Mesendoderm (in vitro differentiated cells): Measurements from ENCODE around the gene NPAP1.

Experiments
- DNase-seq: peaks from one replicate; pipeline ENCODE4 v3.0.0; 2013
- H2AK5ac ChIP-seq: 2 replicates; pipeline ENCODE4 v1.6.1; 2013; ENCODE audit warnings: low read length, inconsistent platforms
- H2BK120ac ChIP-seq: 2 replicates; pipeline ENCODE4 v1.6.1; 2013; ENCODE audit warnings: low read depth, mild to moderate bottlenecking, low read length, moderate library complexity, mixed read lengths
- H2BK15ac ChIP-seq: replicated peaks from 2 replicates; pipeline ENCODE4 v1.6.1; 2013; ENCODE audit warnings: low read depth, mild to moderate bottlenecking, moderate library complexity
- H2BK5ac ChIP-seq: 2 replicates; pipeline ENCODE4 v1.6.1; 2013; ENCODE audit warnings: low read length, inconsistent platforms
- H3K18ac ChIP-seq: 2 replicates; pipeline ENCODE4 v1.6.1; 2013; ENCODE audit warnings: mild to moderate bottlenecking, low read length, mixed read lengths
- H3K23ac ChIP-seq: one replicate; pipeline ENCODE4 v1.6.1; 2013; ENCODE audit warnings: low read length
- H3K27ac ChIP-seq: 2 replicates; pipeline ENCODE4 v1.5.1; 2013; ENCODE audit warnings: low read depth, mild to moderate bottlenecking, inconsistent platforms, low read length, moderate library complexity
- H3K27me3 ChIP-seq: 2 replicates; pipeline ENCODE4 v1.6.1; 2013; ENCODE audit warnings: low read length, control low read depth, mild to moderate bottlenecking, inconsistent platforms; ENCODE audit not compliant: insufficient read depth, poor library complexity
- H3K36me3 ChIP-seq: 2 replicates; pipeline ENCODE4 v1.6.1; 2013; ENCODE audit warnings: low read length, inconsistent platforms; ENCODE audit not compliant: control insufficient read depth, insufficient read depth
- H3K4ac ChIP-seq: one replicate; pipeline ENCODE4 v1.6.1; 2013; ENCODE audit warnings: low read depth, mild to moderate bottlenecking, low read length, moderate library complexity
- H3K4me1 ChIP-seq: 2 replicates; pipeline ENCODE4 v1.6.1; 2013; ENCODE audit warnings: low read depth, low read length, inconsistent platforms; ENCODE audit not compliant: control insufficient read depth
- H3K4me2 ChIP-seq: 2 replicates; pipeline ENCODE4 v1.6.1; 2013; ENCODE audit warnings: low read length
- H3K4me3 ChIP-seq: 2 replicates; pipeline ENCODE4 v1.5.1; 2013; ENCODE audit warnings: mild to moderate bottlenecking, low read length
- H3K56ac ChIP-seq: one replicate; pipeline ENCODE4 v1.6.1; 2013; ENCODE audit warnings: low read length
- H3K79me1 ChIP-seq: 2 replicates; pipeline ENCODE4 v1.6.1; 2013; ENCODE audit warnings: low read length, inconsistent platforms
- H3K79me2 ChIP-seq: 2 replicates; pipeline ENCODE4 v1.6.1; 2013; ENCODE audit warnings: mild to moderate bottlenecking, low read length; ENCODE audit not compliant: control insufficient read depth, insufficient read depth
- H3K9ac ChIP-seq: 2 replicates; pipeline ENCODE4 v1.6.1; 2013; ENCODE audit warnings: low read length, inconsistent platforms
- H4K5ac ChIP-seq: one replicate; pipeline ENCODE4 v1.6.1; 2013; ENCODE audit warnings: low read length
- H4K8ac ChIP-seq: one replicate; pipeline ENCODE4 v1.6.1; 2013; ENCODE audit warnings: low read depth, mild to moderate bottlenecking, control low read depth, low read length, moderate library complexity
- WGBS: extraction: QIAGEN DNeasy Blood & Tissue Kit; methylation state at CpG from one replicate; pipeline ENCODE4 v1.1.7; 2013; ENCODE audit warnings: low lambda C conversion rate, missing lambda C conversion rate; ENCODE audit not compliant: insufficient coverage; ENCODE audit errors: extremely low coverage; 5-methylcytosine and 5-hydroxymethylcytosine counted together

Gene NPAP1

DNA sequence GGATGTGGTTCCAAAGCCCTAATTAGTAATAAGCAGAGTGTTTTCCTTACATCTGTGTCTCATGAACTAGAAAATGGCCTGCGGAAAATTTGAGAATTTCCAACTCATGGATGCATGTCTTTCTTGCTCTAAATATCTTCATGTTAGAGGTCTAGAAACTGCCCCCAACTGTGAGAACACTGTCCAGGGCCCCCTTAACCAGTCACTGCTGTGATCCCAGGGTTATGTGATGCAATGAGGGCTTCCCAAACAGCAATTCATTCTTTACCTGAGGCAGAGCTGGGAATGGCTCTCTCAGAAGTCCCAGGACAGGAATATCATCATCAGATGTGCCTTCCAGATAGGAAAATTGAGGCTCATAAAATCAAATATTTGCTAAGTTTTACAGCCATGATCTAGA is 8.2 kb downstream of the NPAP1 start:
- Histone ChIP-seq H3K79me2 (no peaks in the 10 kb centered on the region), H2BK15ac (no peak overlapping the region), H3K18ac (peak overlapping the region; percentile 51), H3K23ac (no peak overlapping the region), H4K8ac (no peak overlapping the region), H3K56ac (no peak overlapping the region), H3K27me3 (no peaks in the 10 kb centered on the region), H2AK5ac (no peak overlapping the region), H4K5ac (no peak overlapping the region), H3K9ac (no peak overlapping the region), H3K4ac (no peak overlapping the region), H2BK5ac (no peak overlapping the region), H3K27ac (no peak overlapping the region), H3K36me3 (peaks cover 3% of the 10 kb centered on the region), H3K4me2 (no peak overlapping the region), H3K4me3 (no peak overlapping the region), H3K4me1 (no peaks in the 10 kb centered on the region), H2BK120ac (no peak overlapping the region), H3K79me1 (no peaks in the 10 kb centered on the region)
- WGBS, result no CpG with 5 or more reads among the region's 1 CpG
- DNase-seq, result peak; percentile 73

DNA sequence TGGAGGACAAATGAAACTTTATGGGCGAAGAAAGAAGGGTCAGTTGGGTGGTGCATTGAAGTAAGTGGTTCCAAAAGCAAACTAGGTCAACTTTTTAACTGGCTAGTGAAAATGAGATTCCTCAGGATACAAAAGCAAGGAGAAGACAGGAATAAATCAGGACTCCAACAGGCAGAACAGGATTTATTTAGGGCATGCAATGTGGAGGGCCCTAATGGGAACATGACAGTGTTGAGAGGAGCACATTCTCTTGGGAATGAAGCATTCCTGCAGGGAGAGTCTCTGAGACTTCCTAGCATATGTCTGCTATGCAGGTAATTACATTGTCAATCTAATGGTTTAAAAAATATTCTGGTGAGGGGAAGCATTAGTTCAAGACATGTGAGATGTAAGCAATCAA is 8.7 kb downstream of the NPAP1 start:
- no CpG with 5 or more reads among the region's 1 CpG for WGBS
- H3K23ac ChIP-seq, result no peak overlapping the region
- DNase-seq, result peak; percentile 55
- H3K27me3 ChIP-seq, result no peaks in the 10 kb centered on the region
- H3K4me3 ChIP-seq, result no peak overlapping the region
- H3K79me1 ChIP-seq, result no peaks in the 10 kb centered on the region
- H3K4ac ChIP-seq, result no peak overlapping the region
- no peak overlapping the region for H3K56ac ChIP-seq
- no peak overlapping the region for H4K5ac ChIP-seq
- no peak overlapping the region for H3K4me2 ChIP-seq
- H3K9ac ChIP-seq, result no peak overlapping the region
- no peaks in the 10 kb centered on the region for H3K4me1 ChIP-seq
- H2BK15ac ChIP-seq, result no peak overlapping the region
- peaks cover 2% of the 10 kb centered on the region for H3K79me2 ChIP-seq
- H3K36me3 ChIP-seq, result peaks cover 3% of the 10 kb centered on the region
- no peak overlapping the region for H2BK120ac ChIP-seq
- H4K8ac ChIP-seq, result no peak overlapping the region
- no peak overlapping the region for H3K27ac ChIP-seq
- H2BK5ac ChIP-seq, result no peak overlapping the region
- H3K18ac ChIP-seq, result no peak overlapping the region
- H2AK5ac ChIP-seq, result no peak overlapping the region

GRCh38 chr15:24696201-24696600 is 20.6 kb downstream of the NPAP1 start:
- H3K23ac ChIP-seq, result no peak overlapping the region
- H4K5ac ChIP-seq, result no peak overlapping the region
- DNase-seq, result peak; percentile 91
- no CpG with 5 or more reads among the region's 3 CpGs for WGBS
- peaks cover 8% of the 10 kb centered on the region for H3K4me1 ChIP-seq
- H3K4me2 ChIP-seq, result no peak overlapping the region
- H3K79me1 ChIP-seq, result no peaks in the 10 kb centered on the region
- H3K4me3 ChIP-seq, result no peak overlapping the region
- no peak overlapping the region for H2BK120ac ChIP-seq
- H2BK15ac ChIP-seq, result no peak overlapping the region
- no peaks in the 10 kb centered on the region for H3K79me2 ChIP-seq
- H3K27me3 ChIP-seq, result no peaks in the 10 kb centered on the region
- peak overlapping the region; percentile 42 for H2BK5ac ChIP-seq
- H3K36me3 ChIP-seq, result no peaks in the 10 kb centered on the region
- peak overlapping the region; percentile 52 for H3K56ac ChIP-seq
- H3K4ac ChIP-seq, result peak overlapping the region; percentile 16
- no peak overlapping the region for H4K8ac ChIP-seq
- H3K27ac ChIP-seq, result peak overlapping the region; percentile 79
- H3K9ac ChIP-seq, result no peak overlapping the region
- no peak overlapping the region for H2AK5ac ChIP-seq
- H3K18ac ChIP-seq, result peak overlapping the region; percentile 4

DNA sequence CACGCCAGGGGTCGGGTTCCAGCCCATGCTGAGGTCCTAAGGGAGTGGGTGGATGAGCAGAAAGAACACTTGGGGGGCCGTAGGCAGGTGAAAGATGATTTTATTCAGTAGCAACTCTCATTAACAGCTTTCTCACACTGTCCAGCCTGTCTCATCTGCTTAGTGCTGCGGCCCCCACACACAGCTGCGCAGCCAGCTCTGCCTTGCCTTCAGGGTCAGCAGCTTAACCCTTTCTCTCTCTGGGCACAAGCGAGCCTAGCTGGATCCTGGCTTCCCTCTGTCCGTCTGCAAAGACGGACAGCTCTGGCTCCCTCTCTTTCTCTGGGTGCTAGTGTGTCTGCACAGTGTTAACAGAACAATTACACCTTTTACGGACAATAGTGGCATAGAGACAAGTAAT is 21.3 kb downstream of the NPAP1 start:
- Histone ChIP-seq H3K79me1 (no peaks in the 10 kb centered on the region), H4K8ac (no peak overlapping the region), H2BK5ac (peak overlapping the region; percentile 89), H3K56ac (peak overlapping the region; percentile 79), H3K79me2 (no peaks in the 10 kb centered on the region), H3K4me2 (no peak overlapping the region), H3K18ac (peak overlapping the region; percentile 4), H3K23ac (no peak overlapping the region), H3K27ac (peak overlapping the region; percentile 79), H3K36me3 (no peaks in the 10 kb centered on the region), H3K4me1 (peaks cover 6% of the 10 kb centered on the region), H3K27me3 (no peaks in the 10 kb centered on the region), H3K9ac (peak overlapping the region; percentile 32), H3K4me3 (no peak overlapping the region), H2BK15ac (no peak overlapping the region), H3K4ac (peak overlapping the region; percentile 56), H4K5ac (no peak overlapping the region), H2AK5ac (peak overlapping the region; percentile 15), H2BK120ac (no peak overlapping the region)
- no CpG with 5 or more reads among the region's 9 CpGs for WGBS
- no peak for DNase-seq

DNA sequence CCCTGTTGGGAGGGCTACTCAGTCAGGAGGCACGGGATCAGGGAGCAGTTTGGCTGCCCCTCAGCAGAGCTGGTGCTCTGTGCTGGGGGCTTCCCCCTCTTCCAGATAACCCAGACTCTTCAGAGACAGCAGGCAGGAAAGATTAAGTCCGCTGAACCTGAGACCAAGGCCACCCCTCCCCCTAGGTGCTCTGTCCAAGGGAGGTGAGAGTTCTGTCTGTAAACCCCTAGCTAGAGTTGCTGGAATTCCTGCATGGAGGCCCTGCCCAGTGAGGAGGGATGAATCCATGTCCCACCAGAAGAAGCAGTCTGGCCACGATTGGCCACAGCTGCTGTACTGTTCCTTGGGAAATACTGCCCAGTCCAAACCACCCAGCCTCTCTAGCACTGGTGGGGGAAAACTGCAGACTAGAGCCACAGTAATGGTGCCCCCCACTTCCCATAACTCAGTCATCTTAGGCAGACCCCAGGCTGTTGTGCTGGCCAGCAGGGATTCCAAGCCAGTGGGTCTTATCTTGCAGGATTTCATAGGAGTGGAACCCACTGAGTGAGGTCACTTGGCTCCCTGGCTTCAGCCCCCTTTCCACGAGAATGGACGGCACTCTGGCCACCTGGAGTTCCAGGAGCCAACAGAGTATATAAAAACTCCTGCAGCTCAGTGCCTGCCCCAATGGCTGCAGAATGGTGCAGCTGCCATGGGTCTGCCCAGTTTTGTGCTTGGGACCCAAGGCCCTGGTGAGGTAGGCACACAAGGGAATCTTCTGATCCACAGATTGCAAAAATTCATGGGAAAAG is 42.9 kb downstream of the NPAP1 start:
- Histone ChIP-seq H2BK5ac (peak overlapping the region; percentile 14), H3K4ac (no peak overlapping the region), H3K27ac (no peak overlapping the region), H3K4me2 (no peak overlapping the region), H3K18ac (no peak overlapping the region), H3K23ac (no peak overlapping the region), H3K4me1 (peaks cover 3% of the 10 kb centered on the region), H2BK15ac (no peak overlapping the region), H3K27me3 (no peaks in the 10 kb centered on the region), H3K9ac (no peak overlapping the region), H4K8ac (no peak overlapping the region), H3K36me3 (no peaks in the 10 kb centered on the region), H3K79me1 (no peaks in the 10 kb centered on the region), H3K79me2 (no peaks in the 10 kb centered on the region), H2BK120ac (no peak overlapping the region), H3K4me3 (no peak overlapping the region), H3K56ac (peak overlapping the region; percentile 53), H2AK5ac (no peak overlapping the region), H4K5ac (no peak overlapping the region)
- peak; percentile 70 for DNase-seq
- no CpG with 5 or more reads among the region's 5 CpGs for WGBS

DNA sequence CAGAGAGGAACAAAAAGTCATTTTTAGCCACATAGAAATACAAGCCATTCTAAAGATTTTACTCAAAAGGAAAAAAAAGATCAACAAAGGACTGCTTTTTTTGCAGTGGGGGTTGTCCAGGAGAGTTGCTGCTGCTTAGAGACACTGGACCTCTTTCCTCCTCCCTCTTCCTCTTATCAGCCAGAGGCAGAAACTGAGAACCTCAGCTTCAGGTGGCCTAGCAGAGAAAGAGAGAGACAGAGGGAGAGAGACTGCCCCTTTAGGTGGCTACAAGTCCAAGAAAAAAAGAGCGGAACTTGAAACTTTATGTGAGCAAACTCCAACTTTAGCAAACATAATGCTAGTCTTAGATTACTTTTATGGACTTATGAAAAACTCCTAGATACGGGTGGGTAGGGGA is 54.2 kb downstream of the NPAP1 start:
- no peak overlapping the region for H3K56ac ChIP-seq
- H3K23ac ChIP-seq, result no peak overlapping the region
- H4K8ac ChIP-seq, result no peak overlapping the region
- no peak overlapping the region for H3K4ac ChIP-seq
- no peak overlapping the region for H2BK120ac ChIP-seq
- no peak overlapping the region for H2AK5ac ChIP-seq
- H4K5ac ChIP-seq, result no peak overlapping the region
- no peaks in the 10 kb centered on the region for H3K79me2 ChIP-seq
- H3K9ac ChIP-seq, result no peak overlapping the region
- no peaks in the 10 kb centered on the region for H3K27me3 ChIP-seq
- H2BK15ac ChIP-seq, result no peak overlapping the region
- no peak overlapping the region for H3K4me3 ChIP-seq
- no CpG with 5 or more reads among the region's 2 CpGs for WGBS
- H2BK5ac ChIP-seq, result no peak overlapping the region
- H3K4me1 ChIP-seq, result no peaks in the 10 kb centered on the region
- H3K79me1 ChIP-seq, result no peaks in the 10 kb centered on the region
- DNase-seq, result peak; percentile 13
- no peak overlapping the region for H3K27ac ChIP-seq
- H3K36me3 ChIP-seq, result no peaks in the 10 kb centered on the region
- H3K18ac ChIP-seq, result no peak overlapping the region
- no peak overlapping the region for H3K4me2 ChIP-seq
